IPS-NIHi7 (cell line): ENCODE data around the gene TSPAN3.

Experiments used
- DNase-seq: peaks from one replicate; pipeline ENCODE4 v3.0.0; 2012; ENCODE audit warnings: mixed read lengths; ENCODE audit errors: extremely low spot score

Gene TSPAN3

DNA sequence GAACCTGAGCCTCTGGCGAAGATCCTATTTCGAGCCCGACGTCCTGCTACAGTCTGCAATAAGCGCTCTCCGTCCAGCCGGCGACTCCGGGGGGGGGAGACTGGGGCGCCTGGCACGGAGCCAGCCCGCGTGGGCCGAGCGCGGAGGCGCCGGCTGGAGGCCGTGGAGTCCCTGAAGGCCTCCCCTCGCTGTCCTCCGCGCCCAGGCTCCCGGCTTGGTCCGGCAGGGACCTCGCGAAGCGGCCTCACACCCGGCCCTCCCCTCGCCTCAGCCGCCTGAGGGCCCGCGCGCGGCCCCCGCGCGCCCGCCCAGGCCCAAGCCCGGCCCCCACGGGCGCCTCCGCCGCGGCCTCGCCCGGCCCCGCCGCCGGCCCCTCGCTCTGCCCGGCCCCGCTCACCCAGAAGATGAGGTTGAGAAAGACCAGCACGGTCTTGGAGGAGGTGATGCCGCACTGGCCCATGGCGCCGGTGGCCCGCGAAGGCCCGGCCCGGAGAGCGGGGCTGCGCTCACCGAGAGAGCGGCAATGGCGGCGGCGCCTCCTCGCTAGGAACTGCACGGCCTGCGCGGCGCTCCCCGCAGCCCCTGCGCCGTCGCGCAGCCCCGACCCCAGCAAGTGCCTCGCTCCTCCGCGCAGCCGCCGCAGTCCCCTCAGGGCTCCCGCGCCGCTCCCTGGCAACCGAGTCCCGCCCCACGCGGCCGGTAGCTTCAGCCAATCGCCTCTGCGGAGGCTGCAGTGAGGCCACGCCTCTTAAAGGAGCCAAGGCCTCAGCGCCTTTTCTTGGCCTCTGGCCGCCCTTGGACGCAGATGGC is at the start of gene TSPAN3:
TSS of gene TSPAN3 (minus strand) at position 615 of the 810 bp plus-strand sequence. CDS start at position 460, 155 bp downstream.
- peak; percentile 98 for DNase-seq

DNA sequence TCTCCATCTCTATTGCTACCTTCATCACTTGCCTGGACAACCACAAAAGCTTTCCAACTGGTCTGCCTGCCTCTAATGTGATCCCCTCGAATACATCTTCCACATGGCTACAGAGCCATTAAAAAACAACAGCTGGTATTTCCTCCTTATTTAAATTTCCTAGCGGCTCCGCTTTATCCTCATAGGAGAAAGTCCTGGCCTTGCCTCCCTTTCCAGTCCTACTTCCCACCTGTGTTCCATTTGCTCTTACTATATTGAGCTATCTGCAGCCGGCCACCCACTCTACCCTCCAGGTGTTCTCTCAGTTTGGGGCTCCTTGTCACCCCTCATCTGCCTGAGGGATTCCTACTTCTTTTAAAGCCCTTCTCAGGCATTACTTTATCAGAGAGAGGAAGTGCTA is 49.7 kb upstream of the TSPAN3 start:
- DNase-seq = no peak

DNA sequence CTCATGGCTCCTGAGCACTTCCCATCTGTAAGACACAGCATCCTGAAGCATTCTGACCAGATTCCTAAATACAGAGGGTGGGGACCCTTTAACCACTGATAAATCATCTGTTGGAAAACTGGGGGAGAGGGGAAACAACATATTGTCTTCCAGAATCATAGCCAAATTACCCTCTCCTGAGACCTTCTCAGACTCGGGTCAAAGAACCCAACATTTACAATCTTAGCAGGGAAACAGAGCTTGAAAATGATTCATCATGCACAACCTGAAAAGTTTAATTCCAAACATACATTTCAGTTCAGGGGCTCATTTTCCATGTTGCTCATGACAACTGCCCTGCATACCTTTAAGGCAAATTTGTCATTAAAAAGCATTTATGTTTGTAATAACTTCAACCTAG is 48.5 kb upstream of the TSPAN3 start:
- no peak for DNase-seq

DNA sequence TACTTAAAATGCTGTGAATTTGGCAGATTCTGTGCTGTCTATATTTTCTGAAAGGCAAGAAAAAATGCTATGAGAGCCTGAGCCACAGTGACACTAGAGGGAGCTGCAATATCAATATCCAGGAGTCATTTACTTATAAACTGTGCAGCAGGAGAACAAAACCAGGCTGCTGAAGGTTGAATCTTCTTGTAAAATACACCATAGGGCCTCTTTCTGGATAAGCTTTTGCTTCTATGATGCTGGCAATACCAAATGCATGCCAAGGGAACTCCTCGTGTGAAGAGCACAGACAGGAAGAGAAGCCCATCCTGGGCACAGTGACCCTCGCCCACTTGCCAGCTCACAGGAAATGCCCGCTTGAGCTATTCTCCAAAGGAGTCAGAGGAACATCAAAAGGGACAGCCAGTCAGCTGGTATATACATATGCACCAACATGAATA is 48.0 kb upstream of the TSPAN3 start:
- peak; percentile 49 for DNase-seq

DNA sequence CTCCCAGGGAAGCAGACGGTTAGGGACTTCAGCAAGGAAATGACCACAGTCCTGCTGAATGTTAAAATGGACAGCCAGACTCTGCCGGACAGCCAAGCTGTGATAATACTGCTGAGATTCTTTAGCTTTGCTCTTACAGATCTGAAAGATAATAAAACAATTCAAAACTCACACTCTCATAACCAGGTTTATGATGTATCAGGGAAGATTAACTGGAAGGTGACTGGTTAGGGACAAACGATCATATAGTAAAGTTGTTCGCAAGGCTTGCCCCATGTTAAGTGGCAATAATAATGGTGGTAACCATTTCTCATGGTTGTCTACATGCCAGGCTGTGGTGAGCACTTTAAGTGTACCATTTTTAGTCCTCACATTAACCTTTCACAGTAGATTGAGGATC is 44.3 kb upstream of the TSPAN3 start:
- DNase-seq = no peak

DNA sequence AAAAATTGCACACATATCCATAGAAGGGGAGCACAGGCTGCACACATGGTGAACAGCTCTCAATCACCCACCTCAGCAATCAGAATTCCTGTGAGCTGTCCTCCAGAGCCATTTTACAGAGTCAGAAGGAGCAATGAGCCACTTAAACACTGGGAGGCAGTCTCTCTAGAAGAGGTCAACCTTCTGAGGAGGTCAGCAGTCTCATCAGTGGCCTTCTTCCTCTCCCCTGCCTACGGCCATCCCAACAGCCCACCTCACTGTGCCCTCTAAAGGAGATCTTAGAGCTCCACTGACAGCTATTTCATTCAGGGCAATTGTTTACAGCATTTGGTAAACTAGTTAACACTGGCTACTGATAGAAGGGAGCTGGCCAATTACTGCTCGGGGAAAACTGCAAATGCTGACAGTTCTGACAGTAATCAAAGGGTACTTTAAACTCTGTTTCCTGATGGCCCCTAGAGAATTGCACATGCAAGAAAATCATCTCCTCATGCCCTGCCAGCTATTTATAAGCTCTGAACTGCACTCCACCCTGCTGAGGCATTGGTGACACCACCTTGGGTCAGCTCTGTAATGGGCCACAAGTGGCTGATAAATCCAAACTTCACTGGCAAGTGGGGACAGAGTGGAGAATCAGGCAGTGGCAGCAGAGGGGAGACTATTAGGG is 42.1 kb upstream of the TSPAN3 start:
- DNase-seq = peak; percentile 35

DNA sequence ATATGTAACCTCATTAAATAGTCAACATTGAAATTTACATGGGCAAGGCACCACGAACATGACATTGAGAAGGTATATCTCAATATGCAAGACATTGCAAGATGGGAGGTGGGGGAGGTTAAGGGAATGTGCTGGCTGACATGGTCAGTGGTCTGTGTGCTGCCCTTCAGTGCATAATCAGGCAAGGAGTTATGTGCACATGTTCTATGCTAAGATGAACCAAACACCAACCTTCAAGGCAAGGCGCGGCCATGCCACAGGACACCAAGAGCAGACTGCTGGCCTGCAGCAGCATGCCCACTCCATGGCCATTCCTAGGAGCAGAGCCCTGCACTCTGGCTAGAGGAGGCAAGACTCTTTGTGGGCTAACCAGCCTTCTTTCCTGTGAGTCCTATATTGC is 40.9 kb upstream of the TSPAN3 start:
- no peak for DNase-seq

DNA sequence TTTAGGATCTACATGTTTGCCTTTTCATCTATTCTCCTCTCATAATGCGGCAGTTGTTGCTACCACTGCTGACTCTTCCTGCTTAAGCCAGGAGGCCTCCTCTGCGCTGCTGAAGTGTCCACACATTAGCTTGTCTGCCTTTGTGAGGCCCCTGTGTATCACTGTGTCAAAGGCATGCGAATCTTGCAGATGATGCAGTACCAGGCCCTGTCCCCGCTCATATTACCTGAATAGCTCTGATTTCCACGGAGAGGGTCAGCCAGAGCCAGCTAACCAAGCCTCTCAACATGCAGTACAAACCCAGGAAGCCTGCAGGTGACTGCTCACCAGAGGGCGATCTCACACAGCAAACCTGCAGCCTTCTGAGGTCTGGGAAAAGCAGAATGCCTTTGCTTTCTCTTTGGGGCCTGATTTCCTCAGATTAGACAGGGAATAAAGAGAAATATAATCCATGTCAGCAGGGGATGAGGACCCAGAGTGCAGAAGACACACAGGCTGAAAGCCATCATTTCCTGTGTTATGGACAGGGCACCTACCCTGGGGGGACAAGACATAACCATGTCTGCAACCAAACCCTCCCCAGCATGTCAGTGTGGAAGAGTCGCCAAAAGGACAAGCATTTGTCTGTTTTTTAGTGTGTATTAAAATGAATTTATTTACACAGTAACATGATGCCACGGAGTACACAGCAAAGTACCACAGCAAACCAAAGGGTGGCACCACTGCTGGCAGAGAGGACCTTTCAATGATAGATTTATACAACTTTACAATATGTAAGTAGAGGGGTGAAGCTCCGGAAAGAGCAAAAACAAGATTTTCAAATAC is 36.8 kb upstream of the TSPAN3 start:
- peak; percentile 88 for DNase-seq

DNA sequence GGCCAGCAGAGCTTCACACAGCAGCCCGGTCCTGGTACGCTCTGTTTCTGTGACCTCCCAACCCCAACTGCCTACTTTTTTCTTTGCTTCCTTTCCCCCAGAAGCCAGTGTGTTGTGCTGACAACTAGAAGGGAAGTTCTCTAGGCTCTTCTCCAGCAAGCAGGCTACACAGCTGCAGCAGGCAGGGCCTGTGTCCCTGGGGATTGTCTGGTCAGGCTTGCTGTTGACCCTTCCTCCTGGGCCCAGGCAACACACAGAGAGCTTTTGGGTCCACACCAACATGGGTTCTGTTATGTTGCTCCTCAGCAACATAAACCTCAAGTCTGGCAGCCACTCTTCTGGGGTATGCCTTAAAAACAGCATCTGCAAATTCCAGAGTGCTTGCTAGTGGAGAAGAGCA is 36.2 kb upstream of the TSPAN3 start:
- no peak for DNase-seq

DNA sequence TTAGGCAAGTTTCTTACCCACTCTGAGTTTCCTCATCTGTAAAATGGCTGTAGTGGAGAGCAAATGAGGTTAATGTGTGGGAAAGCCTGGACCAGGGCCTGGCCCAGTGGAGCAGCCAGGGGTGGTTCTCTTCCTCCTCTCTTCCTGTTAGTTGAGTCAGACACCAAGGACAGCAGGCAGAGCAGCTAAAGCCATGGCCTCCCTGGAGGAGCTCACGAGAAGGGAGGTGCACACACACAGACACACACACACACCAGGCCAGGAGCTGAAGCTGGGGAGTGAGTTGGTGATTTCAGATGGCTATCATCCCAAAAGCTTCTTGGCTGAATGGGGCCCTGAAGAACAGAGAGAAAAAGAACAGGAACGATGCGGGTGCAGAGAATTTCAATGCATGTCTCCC is 33.2 kb upstream of the TSPAN3 start:
- DNase-seq = no peak

DNA sequence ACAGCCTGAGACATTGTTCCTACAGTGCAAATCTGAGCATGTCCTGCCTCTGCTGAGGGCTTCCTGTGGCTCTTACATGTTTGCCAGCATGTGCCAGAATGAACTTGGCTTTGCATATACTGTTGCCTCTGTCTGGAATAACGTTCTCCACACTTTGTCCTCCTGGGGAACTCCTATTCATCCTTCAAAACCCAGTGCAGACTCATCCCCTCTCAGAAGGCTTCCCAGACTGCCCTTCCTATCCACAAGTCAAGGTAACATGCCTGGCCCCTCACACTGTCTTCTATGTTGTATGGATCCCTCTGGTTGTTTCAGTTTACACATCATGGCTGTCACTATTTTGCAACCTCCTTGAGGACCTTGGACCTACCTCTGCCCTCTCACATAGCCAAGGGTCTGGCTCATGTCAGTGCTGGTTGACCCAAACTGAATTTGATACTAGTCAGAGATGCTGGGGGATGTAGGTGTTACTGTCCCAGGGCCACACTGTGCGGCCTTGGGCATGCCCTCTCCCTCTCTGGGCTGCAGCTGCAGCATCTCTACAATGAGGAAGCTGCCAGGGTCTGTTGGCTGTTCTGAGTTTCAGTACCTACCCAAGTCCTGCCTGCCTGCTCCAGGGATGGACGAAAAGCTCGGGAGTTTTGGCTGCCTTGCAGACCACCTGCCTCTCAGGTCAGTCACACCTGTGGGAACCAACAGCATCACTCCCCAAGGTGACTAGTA is 29.0 kb upstream of the TSPAN3 start:
- no peak for DNase-seq

DNA sequence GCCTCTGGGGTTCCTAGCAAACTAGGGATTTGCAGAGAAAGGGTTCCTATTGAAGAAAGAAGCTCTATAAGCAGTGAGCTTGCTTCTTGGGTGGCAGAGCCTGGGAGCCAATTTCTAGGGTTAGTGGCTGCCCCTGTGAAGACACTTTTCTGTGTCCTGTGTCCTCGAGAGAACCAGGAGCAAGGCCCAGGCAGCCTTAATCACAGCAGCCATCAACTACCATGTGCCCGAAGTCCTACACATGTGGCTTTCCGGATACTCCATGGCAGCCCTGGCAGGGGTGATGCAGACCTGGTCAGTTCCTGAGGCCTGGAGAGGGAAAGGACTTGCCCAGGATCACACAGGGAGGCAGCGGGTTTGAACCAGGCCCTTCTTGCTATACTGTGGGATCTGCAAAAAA is 27.7 kb upstream of the TSPAN3 start:
- DNase-seq = no peak

DNA sequence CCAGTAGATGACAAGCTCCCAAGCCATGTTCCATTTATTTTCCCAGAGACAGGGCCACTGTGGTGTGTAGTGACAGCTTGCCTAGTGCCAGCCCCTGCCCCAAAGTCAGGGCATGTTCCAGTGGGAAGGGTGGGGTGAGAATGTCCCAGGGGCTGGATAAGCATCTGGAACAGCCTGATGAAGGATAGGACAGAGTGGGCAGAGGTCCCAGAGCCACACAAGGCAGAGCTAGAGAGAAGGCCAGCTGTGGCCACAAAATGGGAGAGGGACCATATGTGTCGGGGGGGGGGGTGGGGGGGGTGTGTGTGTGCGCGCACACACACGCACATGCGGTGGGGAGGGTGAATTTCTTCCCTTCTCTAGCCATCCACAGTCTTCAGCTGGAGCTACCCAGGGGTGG is 27.0 kb upstream of the TSPAN3 start:
- DNase-seq = no peak

DNA sequence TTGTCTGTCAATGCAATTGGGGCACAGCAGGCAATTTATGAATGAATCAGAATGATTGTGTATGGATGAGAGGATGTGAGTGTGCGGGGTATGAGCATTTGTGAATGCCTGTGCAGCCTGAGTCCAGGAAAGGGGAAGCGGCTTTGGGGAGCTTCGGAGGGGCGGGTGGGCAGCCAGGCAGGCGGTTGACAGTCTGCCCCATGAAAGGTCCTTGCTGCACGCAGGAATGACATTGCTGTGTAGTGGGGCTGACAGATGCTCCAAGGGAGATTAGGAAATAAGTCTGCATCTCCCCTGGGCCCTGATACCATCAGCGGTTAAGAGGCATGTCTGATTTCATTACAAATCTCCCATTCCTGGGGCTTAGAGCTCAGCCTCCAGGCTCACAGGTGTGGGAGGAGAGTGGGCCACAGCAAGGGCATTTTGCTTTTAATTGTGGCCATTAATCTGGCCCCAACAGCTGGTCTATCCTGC is 26.4 kb upstream of the TSPAN3 start:
- no peak for DNase-seq

DNA sequence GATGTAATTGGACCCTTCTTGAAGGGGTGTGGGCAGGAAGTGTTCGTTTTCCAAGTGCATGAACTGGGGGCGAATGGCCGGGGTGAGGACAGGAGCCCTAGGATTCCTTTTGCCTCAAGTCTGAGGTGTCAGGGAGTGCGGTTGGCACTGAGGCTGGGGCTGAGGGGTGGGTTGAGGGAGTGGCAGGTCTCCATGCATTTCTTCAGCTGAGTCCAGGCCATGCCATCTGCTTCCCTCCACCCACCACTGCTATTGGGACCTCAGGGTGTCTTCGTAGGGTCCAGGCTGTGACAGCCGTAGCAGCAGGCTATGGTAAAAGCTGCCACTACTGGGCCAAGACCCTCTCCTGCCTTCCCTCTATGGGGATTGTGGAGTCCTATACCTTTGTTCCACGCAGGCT is 25.6 kb upstream of the TSPAN3 start:
- DNase-seq = no peak

DNA sequence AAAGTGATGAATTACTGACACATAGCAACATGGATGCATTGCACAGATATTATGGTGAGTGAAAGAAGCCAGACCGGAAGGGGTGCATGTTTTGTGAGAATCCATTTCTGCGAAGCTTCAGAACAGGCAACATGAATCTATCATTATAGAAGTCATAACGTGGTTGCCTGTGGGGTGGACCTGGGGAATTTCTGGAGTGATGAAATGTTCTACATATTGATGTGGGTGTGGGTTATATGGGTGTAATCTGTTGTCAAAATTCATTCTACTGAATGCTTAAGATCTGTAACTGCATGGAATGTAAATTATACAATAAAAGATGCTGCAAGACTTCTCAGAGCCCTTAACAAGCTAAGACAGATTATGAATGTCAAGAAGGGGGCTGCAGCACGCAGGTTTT is 25.2 kb upstream of the TSPAN3 start:
- no peak for DNase-seq

DNA sequence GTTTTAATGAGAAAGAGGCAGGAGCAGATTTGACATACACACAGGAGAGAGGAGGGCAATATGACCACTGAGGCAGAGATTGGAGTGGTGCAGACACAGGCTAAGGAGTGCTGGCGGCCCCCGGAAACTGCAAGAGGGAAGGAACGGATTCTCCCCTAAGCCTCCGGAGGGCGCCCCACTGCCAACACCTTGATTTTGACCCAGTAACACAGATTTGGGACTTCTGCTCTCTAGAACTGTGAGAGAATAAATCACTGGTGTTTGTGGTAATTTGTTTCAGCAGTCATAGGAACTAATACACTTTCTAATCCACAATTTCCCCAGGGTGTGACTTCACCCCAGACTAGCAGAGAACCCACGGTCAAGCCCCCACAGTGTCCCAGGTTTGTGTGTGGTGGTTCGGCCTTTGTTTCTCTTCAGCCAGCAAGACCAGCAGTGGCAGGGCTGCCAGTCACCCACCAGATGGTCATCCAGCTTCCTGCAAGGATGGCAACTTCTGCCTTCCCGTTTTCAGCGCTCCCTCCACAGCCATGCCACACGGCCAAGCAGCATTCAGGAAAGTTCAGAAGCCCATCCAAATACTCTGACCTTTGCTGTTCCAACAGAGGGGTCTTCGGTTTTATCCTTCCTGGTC is 23.6 kb upstream of the TSPAN3 start:
- peak; percentile 58 for DNase-seq

DNA sequence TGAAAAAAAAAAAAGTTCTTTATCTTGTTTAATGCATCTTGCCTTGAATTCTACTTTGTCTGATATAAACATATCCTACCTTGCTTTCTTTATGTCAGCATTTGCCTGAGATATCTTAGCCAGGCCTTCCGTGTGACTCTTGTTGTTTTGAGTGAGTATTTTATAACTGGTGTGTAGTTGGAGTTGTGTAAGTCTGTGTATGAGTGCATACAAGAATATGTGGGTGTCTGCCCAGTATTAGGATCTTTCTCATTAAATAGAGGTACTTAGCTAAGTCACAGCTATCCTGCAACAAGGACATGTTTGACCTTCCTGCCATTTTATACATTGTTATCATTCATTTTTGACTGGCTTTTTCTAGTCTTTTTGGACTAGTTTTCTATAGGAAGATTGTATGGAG is 22.5 kb upstream of the TSPAN3 start:
- DNase-seq = no peak

DNA sequence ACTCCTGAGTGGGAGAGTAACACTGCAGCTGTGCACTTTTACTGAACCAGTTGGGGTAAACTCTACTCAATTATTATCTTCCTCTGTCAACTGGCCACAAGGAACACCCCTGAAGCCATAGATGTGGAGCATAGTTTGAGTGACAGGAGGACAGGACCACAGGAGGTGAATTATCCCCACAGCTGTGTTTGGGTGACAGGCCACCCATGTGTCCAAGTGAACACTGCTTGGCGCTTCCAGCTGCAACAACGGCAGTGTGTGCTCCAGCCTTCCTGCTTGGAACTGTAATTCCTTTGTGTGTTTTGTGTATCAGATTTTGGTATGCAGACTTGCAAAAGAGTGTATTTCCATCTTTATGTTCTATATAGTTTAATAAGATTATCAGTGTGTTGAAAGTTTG is 20.2 kb upstream of the TSPAN3 start:
- no peak for DNase-seq

DNA sequence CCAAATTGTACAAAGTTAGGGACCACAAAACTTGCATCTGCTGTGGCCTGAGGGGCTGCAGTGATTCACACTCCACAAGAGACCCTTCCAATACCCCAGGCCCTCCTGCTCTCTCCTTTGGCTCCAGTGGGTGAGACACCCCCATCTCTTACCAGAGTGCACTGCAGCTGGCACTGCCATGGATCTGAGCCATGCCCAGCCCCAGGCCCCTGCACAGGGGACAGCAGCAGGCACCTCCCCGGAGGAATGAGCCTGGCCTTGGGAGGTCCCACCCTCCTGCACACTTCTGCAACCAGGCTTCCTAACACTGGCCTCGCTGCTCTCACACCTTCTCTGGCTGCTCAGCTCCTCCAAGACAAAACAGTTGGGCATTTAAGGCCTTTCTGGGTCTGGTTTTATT is 16.3 kb upstream of the TSPAN3 start:
- no peak for DNase-seq

DNA sequence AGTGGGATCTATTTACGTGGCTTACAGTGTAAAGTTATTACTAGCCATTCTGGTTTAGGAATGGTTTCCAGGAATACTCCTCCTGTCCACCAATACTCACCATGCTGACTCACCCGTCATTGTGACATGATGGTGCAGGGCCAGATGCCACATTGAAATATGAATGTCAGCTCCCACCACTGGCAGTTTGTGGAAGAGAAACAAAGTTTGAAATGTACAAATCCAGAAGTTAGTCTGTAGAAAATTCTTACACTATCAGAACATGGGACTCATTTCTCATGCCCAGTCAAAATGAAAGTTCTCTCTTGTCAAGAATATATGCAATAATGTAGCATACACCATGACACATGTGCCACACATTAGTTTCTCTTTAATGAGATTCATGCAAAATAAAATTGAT is 14.4 kb upstream of the TSPAN3 start:
- no peak for DNase-seq
